GM12892 (cell line): Measurements from ENCODE around the gene FOXD2.
"Not testable (repeated sequence)": the region's sequence is repeated elsewhere in the genome, so short reads cannot be mapped to it uniquely, and the experiment has no call there.

Source experiments
- DNase-seq: peaks from one replicate; pipeline ENCODE4 v3.0.0; 2011; ENCODE audit not compliant: insufficient read length
- FAIRE-seq: peaks from 2 replicates; lab custom pipeline; 2011; peaks lifted over from hg19 to GRCh38; lab: Jason Lieb, UNC
- POLR2A ChIP-seq: IDR thresholded peaks from 2 replicates; pipeline ENCODE4 v1.6.1; 2011; ENCODE audit warnings: low read depth, low read length, control low read depth
- POLR2AphosphoS5 ChIP-seq: IDR thresholded peaks from 2 replicates; pipeline ENCODE4 v1.6.1; 2011; ENCODE audit warnings: low read depth, low read length, control low read depth
- TAF1 ChIP-seq: IDR thresholded peaks from 2 replicates; pipeline ENCODE4 v1.6.1; 2011; ENCODE audit warnings: low read depth, mild to moderate bottlenecking, control low read depth, low read length, borderline replicate concordance

FOXD2 gene

DNA sequence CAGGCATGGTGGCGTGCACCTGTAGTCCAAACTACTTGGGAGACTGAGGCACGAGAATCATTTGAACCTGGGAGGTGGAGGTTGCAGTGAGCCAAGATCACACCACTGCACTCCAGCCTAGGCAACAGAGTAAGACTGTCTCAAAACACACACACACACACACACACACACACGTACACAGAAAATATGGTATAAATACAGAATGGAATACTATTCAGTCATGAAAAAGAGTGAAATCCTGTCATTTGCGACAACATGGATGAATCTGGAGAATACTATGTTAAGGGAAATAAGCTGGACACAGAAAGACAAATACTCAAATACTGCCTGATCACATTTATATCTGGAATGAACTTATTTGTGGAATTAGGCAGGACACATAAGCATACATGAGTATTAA, 18.4 kb downstream of the FOXD2 start:
- no peak for FAIRE-seq
- no peak for DNase-seq
- TF ChIP-seq POLR2A (no peak), TAF1 (no peak)

DNA sequence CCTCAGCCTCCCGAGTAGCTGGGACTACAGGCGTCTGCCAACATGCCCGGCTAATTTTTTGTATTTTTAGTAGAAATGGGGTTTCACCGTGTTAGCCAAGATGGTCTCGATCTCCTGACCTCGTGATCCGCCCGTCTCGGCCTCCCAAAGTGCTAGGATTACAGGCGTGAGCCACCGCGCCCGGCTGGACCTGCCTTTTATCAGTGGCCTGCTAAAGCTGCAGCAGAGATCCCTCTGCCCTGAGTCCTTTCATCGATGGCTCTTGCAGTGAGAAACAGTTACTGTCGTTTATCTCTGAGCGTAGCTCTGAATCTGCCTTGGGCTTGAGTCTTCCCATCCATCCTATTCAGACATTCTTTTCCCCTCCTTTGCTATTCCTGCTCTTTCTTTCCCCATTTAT, 19.7 kb downstream of the FOXD2 start:
- not testable (repeated sequence) for DNase-seq, FAIRE-seq

DNA sequence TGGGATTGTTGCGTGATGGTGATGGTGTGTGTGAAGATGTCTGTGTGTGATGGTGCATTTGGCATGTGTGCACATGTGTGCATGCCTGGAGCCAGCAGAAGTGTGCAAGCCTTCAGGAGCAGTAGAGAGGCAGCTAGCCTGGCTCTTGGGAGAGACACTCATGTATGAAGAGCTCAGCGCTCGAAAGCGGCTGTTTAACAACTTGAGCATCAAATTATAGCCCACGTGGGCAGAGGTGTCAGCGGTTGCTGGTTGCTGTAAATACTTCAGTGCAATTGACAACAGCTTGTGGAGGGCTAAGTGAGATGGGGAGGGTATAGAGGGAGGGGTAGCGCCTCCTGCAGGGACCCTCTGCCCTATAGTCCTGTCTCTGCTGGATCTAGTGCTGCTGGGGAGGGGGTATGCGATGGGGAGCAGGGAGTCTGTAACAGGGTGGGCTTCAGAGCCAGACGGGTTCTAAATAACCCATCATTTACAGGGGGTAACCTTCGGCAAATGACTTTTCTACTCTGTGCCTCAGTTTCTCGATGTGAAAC, 21.5 kb downstream of the FOXD2 start:
- TF ChIP-seq POLR2AphosphoS5 (no peak), TAF1 (no peak), POLR2A (no peak)
- DNase-seq: no peak
- FAIRE-seq: no peak

DNA sequence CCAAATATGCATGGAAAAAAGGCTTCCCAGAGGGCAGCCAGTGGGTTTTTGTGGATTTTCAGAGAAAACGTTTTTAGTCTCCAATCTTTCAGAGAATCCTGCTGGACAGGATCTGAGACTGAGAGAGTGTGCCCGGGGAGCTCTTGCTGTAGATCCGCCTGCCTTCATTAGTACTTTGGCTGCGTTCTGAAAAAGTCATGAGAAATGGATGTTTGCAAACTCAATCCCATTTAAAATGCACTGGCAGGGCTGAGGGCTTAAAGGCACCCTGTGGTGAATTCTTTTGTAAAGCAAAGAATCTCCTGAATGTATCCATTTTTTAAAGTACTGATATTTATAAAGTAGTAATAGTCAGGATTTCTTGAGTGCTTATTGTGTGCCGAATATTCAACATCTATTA, 22.2 kb downstream of the FOXD2 start:
- no peak for TF ChIP-seq TAF1
- no peak for TF ChIP-seq POLR2AphosphoS5
- no peak for TF ChIP-seq POLR2A
- FAIRE-seq (no peak), DNase-seq (no peak)

DNA sequence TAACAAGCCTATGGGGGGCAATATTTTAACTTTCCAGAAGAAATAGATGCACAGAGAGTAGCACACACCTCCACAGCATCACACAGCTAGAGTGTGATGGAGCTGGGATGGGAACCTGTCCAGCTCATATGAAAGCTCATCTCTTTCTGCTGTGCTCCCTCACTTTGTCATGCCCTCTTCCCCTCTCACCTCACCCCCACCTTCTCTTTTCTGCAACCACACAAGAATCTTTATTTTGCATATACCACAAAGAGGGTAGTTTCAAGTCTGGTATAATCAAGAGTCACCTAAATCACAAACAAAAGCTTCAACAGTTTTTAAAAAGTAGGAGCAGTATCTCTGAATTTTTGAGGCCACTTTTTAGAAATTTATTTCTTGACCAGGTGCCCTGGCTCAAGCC, 22.6 kb downstream of the FOXD2 start:
- FAIRE-seq: no peak

DNA sequence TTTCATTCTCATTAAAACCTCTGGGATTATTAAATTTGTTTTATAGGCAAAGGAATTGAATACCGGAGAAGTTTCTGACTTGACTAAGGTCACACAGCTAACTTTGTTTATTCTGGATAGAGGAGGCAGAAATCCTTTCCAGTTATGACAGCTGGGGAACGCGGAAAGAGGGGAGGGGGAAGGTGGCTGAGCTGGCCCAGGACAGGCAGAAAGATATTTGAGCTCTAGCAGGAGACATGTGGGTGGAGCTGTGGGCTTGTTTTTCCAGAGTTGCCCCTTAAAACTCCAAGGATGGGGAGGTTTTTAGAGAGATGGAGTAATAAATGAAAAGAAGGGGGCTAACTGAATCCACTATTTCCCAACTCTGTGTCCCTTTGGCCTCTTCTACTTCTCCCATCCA, 27.8 kb downstream of the FOXD2 start:
- DNase-seq (no peak), FAIRE-seq (no peak)
- no peak for TF ChIP-seq POLR2AphosphoS5
- no peak for TF ChIP-seq POLR2A
- no peak for TF ChIP-seq TAF1

More for the DNA sequence above, 22.6 kb downstream of the FOXD2 start:
- TF ChIP-seq POLR2AphosphoS5 (no peak), TAF1 (no peak), POLR2A (no peak)
- no peak for DNase-seq

DNA sequence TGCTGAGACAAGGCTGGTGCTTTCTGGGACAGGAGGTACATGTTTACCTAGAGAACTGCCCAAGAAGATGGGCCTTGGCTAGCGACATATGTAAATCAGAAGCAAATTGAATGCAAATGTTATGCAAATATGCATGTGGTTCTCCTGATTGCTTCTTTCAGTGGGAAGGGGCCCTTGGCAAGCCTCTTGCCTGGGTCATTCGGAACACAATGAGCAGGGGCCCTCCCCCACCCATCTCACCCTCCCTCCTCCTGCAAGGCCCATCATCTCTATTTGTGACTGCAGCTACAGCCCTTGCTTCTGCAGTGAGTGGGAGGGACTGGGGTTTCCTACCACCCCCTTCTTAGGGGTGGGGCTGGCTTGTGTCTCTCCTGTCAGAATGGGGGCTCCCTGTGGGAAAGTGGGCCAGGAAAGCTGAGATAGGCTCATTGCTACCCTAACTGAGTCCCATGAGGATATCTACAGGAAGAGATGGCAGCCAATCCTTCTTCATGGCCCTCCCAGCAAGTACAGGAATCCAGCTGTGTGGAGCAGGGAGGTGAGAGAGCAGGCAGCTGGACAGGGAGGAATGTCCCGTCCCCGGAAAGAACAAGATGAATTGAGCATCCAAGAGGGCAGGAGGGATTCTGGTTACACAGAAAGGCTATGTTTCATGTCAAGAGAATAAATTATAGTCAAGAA, 31.0 kb downstream of the FOXD2 start:
- TF ChIP-seq POLR2AphosphoS5: no peak
- TF ChIP-seq POLR2A: no peak
- TF ChIP-seq TAF1: no peak
- no peak for DNase-seq
- FAIRE-seq: no peak

DNA sequence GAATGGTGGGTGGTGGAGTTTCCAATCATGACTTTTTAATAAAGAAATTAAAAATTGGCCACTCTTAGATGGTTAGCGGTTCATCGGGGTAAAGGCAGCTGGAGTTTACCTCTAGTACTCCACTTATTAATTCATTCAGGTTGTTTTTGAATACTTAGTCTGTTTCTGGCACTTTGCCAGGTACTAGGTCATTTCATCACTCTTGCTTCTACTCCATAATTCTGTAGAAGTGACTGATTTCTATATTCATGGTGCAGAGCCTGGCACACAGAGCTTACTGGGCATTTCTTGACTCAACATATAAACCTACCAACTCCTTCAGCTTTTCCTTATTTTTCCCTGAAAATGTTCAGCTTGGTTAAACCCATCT, 31.5 kb downstream of the FOXD2 start:
- TF ChIP-seq TAF1 (no peak), POLR2AphosphoS5 (no peak), POLR2A (no peak)
- FAIRE-seq (no peak), DNase-seq (no peak)

DNA sequence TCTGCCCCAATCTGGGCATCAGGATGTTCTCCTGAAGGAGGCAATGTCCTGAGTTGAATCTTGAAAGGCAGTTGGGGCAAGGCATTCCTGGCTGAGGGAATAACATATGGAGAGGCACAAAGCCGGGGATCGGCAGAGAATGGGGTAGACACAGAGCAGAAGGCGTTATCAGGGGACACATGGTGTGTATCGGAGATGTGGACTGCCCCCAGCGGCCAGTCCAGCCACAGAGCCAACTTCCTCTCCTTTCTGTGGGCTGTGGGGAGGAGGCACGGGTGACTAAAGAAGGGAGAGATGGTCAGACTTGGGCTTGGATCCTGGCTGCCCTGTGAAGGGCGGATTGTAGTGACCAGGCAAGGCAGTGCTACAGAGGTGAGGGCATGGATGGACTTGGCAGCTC, 32.1 kb downstream of the FOXD2 start:
- no peak for TF ChIP-seq POLR2AphosphoS5
- TF ChIP-seq TAF1: no peak
- no peak for TF ChIP-seq POLR2A
- FAIRE-seq (no peak), DNase-seq (no peak)

DNA sequence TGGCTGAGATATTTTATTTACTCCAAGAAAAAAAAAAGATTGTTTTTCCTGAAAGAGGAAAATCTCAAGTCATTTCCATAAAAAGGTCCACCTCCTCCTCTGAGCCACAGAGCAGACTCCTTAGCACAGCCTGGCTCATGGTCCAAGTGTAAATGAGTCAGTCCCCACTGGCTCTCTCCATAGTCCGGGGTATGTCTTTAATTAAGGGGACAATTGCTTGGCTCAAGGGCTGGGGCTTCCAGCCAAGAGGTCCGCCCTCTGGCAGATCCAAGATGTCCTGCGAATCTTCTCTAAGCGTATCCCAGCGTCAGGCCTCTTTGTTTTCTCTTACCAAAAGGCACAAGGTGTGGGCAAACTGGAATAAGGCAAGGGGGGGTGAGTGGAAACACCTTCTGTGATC, 33.3 kb downstream of the FOXD2 start:
- no peak for TF ChIP-seq POLR2A
- DNase-seq (no peak), FAIRE-seq (no peak)

DNA sequence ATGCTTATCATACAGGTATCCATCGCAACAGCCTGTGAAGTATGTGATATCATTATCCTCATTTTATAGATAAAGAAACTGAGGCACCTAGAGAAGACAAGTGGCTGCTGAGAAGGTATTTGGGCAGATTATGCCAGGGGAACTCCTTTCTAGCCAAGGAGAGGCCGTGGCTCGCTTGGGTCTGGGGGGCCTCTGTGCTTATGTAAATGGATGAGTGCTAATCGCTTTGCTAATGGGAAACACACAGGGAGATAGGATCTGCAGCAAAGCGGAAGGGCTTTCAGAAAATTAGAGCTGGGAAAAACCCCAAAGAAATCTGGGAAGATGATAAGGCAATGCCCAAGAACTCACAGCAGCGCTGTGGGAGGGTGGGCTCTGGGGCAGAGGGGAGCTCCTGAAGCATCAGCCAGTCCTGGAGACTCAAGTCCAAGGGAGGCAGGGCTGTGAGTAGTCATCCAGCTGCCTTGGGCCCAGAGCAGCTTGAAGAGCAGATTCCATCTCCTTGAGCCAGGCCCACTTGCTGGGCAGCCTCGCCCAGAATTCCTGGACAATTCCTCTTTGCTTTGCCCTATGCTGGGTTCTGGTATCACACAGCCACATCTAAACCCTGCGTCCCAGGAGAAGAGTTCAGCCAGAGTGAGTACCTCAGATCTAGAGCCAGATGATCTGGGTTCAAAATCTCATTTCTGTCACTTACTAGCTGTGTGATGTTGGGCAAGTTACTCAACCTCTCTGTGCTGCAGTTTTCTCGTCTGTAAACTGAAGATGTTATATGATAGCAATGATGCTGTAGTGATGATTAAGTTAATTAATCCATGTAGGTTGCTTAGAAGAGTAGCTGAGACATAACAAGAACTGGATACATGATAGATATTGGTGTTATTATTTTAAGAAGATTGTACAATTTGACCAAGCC, 36.7 kb downstream of the FOXD2 start:
- FAIRE-seq (no peak), DNase-seq (no peak)
- TF ChIP-seq POLR2A (no peak), POLR2AphosphoS5 (no peak), TAF1 (no peak)

DNA sequence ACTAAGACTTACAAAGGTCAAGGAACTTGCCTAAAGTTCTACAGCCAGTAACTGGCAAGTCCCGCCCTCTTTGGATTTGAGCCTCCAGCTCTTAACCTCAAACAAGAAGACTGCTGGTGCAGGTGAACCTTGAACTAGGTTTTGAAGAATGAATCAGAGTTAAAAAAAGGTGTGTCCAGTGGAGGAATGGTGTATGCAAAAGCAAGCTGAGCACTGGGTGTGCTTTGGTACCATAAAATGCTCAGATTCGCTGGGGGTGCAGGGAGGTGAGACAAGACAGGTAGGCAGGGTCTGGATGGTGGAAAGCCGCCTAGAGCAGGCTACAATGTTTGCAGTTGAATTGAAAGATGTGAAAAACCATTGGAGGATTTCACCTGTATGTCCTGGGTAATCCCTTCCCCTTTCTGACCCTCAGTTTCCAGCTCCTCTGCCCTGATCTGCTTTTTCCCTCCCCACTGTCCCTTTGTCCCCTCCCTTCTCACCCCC, 39.8 kb downstream of the FOXD2 start:
- no peak for DNase-seq
- FAIRE-seq: no peak
- TF ChIP-seq POLR2A (no peak), TAF1 (no peak), POLR2AphosphoS5 (no peak)
